GM18519 (cell line): ENCODE data around the gene CDRT4.
"Not testable (repeated sequence)": the region's sequence is repeated elsewhere in the genome, so short reads cannot be mapped to it uniquely, and the experiment has no call there.

Source experiments
- ATAC-seq: cut with Tn5 transposase; IDR thresholded peaks from one replicate; pipeline ENCODE4 v1.9.1; 2021; ENCODE audit warnings: mild to moderate bottlenecking, moderate library complexity; ENCODE audit not compliant: unreplicated experiment, low FRiP score

Gene CDRT4

DNA sequence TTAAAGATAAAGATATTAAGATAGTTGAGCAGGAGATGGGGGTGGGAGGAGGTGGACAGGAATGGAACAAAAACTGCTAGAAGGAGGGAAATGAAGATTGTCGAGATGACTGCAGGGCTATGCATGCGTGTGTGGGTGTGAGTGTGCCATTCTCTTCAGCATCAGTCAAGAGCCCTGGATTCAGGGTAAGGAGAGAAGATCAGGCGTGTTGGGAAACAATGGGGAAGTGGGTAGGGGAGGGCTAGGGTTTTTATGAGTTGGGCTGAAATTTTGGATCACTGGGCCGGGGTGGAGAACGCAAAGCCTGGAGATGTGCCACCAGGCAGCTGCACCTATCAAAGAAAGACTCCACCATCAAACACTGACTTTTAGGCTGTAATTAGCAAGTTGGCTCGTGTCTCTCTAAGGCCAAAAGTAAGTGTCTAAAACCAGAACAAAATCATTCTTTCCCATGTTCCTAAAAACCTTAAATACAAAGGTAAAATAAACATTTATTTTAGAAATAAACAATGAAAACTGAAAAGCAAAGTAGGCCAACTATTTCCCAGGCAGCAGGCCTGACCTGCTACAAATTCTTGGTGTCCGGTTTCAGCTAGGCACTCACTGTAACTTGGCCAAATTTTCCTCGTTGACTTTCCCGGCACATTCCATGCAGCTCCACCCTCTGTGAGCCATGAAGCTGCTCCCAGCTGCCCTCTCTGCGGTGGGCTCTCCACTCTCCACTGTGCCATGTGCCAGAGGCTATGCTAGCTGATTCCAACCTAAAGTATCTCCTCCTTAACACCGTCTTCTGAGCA, 4.2 kb downstream of the CDRT4 start:
- no peak for ATAC-seq

DNA sequence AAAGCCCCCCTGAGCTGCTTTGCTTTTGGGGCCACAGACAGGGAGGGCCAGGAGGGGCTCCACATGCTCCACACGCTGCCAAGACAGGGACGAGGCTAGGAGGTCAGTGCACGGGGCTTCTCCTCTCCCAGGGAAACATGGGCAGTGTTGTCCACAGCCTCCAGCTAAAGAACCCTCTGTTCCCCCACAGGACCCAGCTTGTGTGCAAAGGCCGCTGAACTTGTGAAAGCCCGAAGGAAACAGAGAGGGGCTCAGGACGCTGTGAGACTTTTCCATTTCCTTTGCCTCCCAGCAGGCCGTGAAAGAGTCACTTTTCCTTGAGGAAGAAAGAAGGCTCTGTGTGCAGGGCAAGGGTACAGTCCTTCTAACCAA, 9.7 kb downstream of the CDRT4 start:
- ATAC-seq, result no peak

DNA sequence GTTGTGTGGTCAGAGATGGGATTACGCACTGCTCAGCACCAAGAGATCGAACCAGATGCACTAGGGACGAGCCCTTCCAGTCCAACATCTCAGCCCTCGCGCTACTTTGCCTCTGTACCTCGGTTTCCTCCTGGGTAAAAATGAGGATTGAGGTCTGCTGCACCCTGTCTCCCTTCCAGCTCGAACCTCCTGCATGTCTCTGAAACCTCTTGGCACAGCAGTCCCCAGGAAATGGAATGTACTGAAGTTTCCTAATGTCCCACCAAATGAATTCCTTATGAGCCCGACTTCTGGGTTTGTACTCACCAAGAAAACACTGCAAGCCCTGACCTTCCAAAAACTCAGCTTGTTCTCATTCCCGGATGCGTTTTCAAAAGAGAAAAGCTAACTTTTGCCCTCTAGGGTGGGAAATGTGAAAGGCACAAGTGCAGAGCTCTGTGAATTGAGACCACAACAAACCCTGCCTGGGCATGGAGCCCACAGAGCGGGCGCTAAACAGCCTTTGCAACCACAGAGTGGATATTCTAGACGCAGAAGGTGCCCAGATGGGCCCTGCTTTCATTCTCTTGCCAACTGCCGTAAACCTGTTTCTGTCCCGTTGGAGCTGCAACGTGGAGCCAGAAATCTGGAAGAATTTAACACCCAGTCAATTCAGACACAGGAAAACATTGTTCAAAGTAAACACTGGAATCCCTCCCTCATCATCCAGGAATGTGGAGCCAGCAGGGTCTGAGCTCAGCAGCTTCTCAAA, 10.3 kb downstream of the CDRT4 start:
- ATAC-seq, result no peak

DNA sequence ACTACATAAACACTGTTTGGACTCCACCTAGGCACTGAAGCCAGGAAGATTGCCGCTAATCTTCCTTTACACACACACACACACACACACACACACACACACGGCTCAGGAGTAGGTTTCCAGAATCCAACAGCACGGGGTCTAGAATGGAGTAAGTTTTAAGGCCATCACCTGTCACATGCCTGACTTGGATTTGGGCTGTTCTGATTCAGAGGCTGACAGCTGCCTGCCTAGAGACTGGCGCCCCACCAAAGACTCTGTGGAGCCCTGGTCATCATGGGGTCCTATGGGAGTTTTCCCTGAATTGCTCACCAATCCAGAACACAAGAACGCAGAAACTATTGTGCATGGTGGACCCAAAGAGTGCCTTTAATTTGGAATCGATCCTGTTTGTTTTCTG, 10.9 kb downstream of the CDRT4 start:
- ATAC-seq, result no peak

DNA sequence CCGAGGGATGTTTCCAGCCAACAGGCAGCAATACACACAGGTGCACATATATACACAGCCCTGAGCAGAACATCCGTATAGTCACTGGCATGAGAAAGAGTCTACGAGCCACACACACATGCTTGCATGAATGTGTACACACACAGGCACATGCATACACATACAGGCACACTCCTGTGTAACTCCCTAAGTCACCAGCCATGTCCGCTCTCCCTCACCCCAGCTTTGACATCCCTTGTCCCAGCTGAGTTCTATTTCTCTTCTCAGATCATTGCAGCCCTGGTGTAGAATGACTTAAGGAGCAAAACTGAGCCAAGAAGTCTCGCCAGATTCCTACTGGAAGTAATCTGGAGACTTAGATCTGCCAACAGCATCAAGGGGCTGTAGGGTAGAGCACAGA, 13.1 kb downstream of the CDRT4 start:
- ATAC-seq, result no peak

DNA sequence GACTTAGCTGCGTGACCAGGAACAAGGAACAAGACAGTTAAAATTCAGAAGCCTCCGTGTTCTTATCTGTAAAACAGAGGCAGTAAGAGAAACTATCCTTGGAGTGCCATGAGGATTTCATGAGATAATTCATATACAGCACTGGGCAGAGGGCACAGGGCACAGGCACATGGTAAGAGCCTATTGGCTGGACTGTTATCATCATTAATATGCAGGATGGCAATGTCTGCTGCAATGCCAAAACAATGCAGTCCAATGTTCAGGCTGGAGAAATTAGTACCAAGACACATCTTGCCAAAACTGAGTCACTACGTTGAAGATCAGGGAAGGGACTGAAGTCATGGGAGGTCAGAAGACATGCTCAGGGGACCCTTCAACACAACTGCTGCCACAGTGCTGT, 13.6 kb downstream of the CDRT4 start:
- no peak for ATAC-seq

DNA sequence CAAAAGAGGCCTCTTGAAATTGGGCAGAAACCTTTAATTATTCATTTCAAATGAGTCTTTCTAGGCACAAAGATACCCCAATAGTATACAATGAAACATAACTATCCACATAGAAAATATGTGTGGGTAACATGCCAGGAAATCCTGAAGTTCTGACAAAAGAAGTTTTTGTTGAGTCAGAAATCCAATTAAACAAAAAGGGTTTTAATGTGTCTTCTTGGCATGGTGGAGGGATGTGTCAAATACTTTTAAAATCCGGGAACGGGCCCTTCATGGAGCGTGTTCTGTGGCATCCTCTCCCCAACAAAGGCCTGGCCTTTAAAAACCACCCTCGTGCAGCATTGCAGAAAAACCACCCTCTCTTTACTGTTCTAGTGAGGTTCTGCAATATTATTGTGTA, 14.2 kb downstream of the CDRT4 start:
- no peak for ATAC-seq

DNA sequence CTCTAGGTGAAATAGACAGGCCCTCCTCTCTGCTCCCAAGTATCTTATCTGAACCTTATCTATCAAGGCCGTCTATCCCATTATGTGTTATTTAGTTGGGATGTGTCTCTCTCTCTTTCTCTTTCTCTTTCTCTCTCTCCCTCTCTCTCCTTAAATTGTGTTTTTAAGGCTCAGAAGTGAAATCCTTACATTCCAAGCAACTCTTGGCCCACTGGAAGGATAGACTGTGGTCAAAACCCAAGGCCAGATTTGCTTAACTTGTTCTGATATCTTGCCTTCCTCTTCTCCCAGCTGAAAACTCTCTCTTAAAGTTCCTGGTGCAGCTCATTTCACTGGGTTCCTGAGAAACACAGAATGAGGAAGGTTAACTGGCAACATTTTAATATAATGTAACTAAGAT, 14.7 kb downstream of the CDRT4 start:
- ATAC-seq, result no peak

DNA sequence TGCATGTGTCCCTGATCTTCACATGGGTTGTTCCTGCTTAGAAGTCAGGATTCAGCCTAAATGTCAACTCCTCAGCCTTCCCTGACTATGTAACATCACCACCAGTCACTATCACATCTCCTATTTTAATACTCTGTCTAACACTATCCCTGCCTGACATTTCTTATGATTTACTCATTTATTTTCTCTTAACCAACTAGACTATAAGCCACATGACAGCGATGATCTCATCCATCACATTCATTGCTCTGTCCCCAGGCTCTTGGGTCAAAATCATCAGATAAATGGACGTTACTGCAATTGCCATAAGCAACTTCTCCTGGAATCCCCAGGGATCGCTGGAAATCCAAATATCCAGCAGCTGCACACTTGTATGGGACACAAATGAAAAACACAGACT, 15.7 kb downstream of the CDRT4 start:
- no peak for ATAC-seq

DNA sequence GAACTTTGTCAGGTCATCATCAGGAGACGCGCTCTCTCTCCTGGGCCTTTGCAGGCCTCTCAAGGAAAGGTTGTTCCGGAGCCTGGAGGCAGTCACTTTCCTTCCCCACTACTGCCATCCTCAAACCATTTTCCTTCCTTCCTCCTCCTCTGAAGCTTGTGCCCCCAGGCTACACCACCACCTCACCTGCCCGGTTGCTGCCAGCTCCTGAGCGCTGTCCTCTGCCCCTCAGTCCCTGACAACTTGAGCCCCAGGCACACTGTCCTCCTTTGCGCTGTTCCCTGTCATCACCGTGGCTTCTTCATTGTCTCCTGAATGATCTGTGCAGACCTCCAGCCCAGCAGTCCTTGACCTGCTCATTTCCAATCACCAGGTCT, 18.9 kb downstream of the CDRT4 start:
- ATAC-seq, result no peak

DNA sequence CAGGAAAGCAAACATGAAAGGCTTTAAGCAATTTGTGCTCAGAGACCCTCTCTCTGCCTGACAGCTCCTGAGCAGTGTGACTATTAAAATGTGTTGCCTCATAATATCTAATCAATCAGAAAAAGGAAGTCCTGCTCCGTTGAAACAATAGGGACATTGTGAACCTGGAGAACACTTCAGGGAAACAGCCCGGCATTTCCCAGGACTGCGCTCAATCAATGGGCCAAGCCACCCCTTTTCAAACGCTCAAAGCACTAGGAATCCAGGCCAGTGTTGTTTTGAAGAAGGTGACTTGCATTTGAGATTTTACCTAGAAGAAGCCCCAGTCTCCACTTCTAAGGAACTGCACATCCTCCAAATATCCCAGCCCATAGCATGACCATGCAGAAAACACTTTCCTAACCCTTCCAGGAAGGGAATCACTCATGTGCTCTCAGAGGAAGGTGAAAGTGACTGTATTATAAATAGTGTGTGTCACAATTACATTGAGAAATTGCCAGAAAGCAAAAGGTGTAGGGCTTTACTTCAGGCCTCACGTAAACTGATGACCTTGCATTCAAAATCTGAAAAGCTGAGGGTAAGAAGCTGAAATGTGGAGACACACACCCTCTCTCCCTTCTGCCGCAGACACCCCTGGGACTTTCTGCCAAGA, 19.4 kb downstream of the CDRT4 start:
- no peak for ATAC-seq

DNA sequence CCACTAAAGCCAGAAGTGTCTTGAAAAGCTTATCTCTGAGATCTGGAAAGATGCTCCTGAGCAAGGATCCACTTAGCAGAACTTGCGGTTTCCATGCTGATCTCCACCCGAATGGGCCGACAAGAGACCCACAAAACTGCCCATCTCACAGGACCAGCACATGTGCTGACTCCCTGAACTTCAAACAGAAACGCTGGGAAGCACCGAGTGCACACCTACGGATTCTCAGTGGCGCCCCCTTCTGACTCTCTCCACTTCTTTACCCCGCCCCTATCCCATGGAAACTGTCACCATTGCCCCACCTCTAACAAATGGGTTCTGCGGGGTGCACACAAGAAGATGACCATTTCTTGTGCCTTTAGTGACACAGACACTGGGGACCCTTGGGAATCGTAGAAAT, 21.4 kb downstream of the CDRT4 start:
- no peak for ATAC-seq

DNA sequence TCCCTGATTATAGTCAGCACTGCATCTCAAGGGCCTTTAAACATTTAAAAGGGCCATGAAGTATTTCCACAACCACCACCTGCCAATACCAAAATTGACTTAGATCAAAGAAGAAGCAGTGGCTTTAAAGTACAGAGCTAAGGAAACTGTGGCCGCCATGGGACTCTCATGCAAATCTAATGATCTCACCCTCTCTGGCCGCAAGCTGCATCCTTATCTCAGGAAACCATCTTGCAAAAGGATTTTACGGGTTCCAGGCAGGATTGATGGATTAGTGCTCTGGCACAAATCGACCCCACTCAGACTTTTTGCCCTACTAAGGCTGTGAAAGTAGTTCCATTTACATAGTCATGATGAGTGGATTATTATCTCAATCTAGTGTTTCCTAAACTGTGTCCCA, 22.6 kb downstream of the CDRT4 start:
- ATAC-seq, result no peak

DNA sequence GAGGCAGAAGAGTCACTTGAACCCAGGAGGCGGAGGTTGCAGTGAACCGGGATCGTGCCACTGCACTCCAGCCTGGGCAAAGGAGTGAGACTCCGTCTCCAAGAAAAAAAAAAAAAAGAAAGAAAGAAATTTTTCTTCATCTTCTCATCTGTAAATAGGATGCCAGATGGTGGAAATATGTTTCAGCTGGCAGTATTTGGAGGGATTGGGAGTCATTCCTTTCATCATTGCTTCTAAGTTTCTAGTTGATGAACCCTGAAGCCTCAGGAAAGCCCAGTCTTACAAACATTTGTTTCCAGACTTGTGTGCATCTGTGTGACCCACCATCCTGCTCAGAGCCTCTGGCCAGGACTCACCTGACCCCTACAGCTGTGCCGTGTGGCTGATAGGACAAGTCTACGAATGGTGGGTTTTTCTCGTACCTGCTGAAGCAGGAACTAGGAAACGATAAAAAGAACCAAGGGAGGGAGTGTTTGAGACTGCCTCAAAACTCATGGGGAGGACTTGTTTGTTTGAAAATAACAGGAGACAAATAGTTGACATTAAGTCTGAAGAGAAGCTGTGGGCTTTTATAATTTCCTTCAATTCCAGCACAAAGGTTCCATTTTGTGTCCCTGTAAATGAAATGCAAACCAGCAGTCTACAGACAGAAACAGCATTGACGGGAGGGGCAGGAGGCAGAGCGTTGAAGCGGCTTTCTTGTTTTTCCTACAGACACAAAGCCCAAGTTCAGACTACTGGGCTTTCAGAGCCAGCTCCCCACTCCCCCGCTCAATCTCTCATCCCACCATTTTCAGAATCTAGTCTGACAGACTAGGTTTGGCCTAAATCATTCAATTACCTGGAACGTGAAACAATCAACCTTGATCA, 24.9 kb downstream of the CDRT4 start:
- ATAC-seq, result no peak

DNA sequence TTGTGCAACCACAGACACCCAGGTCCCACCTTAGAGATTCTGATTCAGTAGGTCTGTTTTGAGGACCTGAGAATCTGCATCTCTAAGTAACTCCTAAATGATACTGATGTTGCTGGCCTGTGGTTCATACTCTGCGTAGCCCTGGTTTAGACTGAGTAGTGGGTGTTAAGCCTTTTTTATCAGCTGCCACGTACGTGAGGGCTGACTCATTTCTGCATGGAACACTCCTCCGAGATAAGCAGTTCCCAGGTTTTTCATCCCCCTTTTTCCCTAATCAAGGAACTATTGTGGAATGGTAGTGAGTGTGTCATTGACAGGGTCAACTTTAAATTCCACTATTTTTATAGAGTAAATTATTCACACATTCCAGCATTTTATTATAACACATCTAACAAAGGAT, 26.1 kb downstream of the CDRT4 start:
- ATAC-seq, result no peak

DNA sequence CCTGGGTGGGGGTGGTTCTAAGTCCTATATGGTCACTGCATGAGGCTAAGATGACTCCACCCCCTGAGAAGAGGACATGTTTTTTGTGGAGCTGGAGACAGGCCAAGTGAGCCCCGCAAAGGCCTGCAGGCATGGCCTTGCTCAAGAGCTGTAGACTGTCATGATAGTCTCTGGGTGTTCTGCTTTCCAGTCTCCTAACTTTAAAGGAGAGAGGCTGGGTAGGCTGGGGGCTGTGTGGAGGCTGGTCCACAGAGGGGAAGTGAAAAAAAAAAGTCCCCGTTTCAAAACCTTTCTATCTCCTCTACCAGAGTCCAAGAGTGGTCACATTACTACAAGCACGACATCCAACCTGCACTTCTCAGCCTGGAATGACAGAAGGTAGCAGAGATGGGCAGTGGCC, 27.1 kb downstream of the CDRT4 start:
- no peak for ATAC-seq

DNA sequence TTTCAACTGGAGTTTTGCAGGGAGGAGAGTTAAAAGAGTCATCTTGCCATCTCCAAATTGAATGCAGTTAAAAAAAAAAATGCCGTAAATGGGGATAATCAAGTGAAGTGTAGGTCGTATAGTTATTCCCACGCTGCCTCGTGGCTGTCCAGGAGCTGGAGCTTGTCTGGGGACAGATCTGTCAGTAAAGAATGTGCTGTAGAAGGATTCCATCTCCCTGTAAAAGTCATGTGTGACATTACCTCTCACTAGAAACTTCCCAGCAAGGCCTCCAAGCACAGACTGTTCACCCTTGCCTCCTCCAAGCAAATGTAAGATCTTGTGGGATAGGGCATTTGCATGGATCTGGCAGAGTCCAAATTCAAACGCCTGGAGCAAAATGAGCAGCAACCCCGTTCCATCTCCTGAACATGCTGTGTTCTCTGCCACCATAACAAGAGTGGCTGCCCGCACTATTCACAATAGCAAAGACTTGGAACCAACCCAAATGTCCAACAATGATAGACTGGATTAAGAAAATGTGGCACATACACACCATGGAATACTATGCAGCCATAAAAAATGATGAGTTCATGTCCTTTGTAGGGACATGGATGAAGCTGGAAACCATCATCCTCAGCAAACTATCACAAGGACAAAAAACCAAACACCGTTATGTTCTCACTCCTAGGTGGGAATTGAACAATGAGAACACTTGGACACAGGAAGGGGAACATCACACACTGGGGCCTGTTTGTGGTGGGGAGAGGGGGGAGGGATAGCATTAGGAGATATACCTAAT, 28.0 kb downstream of the CDRT4 start:
- not testable (repeated sequence) for ATAC-seq

DNA sequence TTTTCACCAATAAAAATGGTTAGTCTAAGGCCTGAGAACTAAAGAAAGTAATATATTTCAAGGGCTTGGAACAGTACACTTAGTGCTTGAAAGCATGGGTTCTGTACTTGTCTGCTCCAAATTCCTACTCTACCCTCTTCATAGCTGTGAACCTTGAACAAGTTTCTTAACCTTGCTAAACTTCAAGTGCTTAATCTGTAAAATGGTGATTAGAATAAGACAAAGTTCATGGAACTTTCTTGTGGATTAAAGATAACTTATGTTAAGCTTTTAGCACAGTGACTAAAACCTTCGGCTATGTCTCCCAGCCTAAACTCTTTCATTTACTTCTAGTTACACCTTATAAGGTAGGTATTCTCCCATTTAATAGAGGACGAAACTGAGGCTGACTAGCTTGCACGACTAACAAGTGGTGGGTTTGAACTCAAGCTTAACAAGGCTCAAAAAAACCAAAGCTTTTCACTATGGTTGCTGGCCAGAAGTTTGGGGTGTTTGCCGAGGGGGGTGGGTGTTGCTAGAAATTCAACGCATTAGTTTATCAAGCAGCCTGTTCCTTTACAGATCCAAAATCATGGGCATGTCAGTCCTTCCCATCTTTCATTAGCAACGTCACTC, 28.8 kb downstream of the CDRT4 start:
- no peak for ATAC-seq

DNA sequence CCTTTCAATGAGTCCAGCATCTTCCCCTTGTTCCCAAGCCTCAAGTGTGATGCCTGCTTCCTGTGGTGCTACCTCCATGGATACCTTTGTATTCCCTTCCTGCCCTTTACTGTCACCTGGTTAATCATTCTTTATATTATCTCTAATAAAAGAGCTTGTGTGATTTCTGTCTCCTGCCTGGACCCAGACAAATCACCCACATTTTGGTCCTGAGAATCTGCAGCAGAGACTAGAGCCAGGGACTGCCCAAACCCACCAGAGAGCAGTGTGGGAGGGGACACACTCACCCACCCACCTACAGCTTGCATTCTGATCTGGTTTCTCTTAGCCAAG, 30.2 kb downstream of the CDRT4 start:
- no peak for ATAC-seq
